Mesendoderm (in vitro differentiated cells): ENCODE measurements around the gene CST7.

ENCODE experiments used
- DNase-seq: peaks from one replicate; pipeline ENCODE4 v3.0.0; 2013
- H2AK5ac ChIP-seq: 2 replicates; pipeline ENCODE4 v1.6.1; 2013; ENCODE audit warnings: low read length, inconsistent platforms
- H2BK120ac ChIP-seq: 2 replicates; pipeline ENCODE4 v1.6.1; 2013; ENCODE audit warnings: low read depth, mild to moderate bottlenecking, low read length, moderate library complexity, mixed read lengths
- H2BK15ac ChIP-seq: replicated peaks from 2 replicates; pipeline ENCODE4 v1.6.1; 2013; ENCODE audit warnings: low read depth, mild to moderate bottlenecking, moderate library complexity
- H2BK5ac ChIP-seq: 2 replicates; pipeline ENCODE4 v1.6.1; 2013; ENCODE audit warnings: low read length, inconsistent platforms
- H3K18ac ChIP-seq: 2 replicates; pipeline ENCODE4 v1.6.1; 2013; ENCODE audit warnings: mild to moderate bottlenecking, low read length, mixed read lengths
- H3K23ac ChIP-seq: one replicate; pipeline ENCODE4 v1.6.1; 2013; ENCODE audit warnings: low read length
- H3K27ac ChIP-seq: 2 replicates; pipeline ENCODE4 v1.5.1; 2013; ENCODE audit warnings: low read depth, mild to moderate bottlenecking, inconsistent platforms, low read length, moderate library complexity
- H3K27me3 ChIP-seq: 2 replicates; pipeline ENCODE4 v1.6.1; 2013; ENCODE audit warnings: low read length, control low read depth, mild to moderate bottlenecking, inconsistent platforms; ENCODE audit not compliant: insufficient read depth, poor library complexity
- H3K36me3 ChIP-seq: 2 replicates; pipeline ENCODE4 v1.6.1; 2013; ENCODE audit warnings: low read length, inconsistent platforms; ENCODE audit not compliant: control insufficient read depth, insufficient read depth
- H3K4ac ChIP-seq: one replicate; pipeline ENCODE4 v1.6.1; 2013; ENCODE audit warnings: low read depth, mild to moderate bottlenecking, low read length, moderate library complexity
- H3K4me1 ChIP-seq: 2 replicates; pipeline ENCODE4 v1.6.1; 2013; ENCODE audit warnings: low read depth, low read length, inconsistent platforms; ENCODE audit not compliant: control insufficient read depth
- H3K4me2 ChIP-seq: 2 replicates; pipeline ENCODE4 v1.6.1; 2013; ENCODE audit warnings: low read length
- H3K4me3 ChIP-seq: 2 replicates; pipeline ENCODE4 v1.5.1; 2013; ENCODE audit warnings: mild to moderate bottlenecking, low read length
- H3K56ac ChIP-seq: one replicate; pipeline ENCODE4 v1.6.1; 2013; ENCODE audit warnings: low read length
- H3K79me1 ChIP-seq: 2 replicates; pipeline ENCODE4 v1.6.1; 2013; ENCODE audit warnings: low read length, inconsistent platforms
- H3K79me2 ChIP-seq: 2 replicates; pipeline ENCODE4 v1.6.1; 2013; ENCODE audit warnings: mild to moderate bottlenecking, low read length; ENCODE audit not compliant: control insufficient read depth, insufficient read depth
- H3K9ac ChIP-seq: 2 replicates; pipeline ENCODE4 v1.6.1; 2013; ENCODE audit warnings: low read length, inconsistent platforms
- H4K5ac ChIP-seq: one replicate; pipeline ENCODE4 v1.6.1; 2013; ENCODE audit warnings: low read length
- H4K8ac ChIP-seq: one replicate; pipeline ENCODE4 v1.6.1; 2013; ENCODE audit warnings: low read depth, mild to moderate bottlenecking, control low read depth, low read length, moderate library complexity
- WGBS: extraction: QIAGEN DNeasy Blood & Tissue Kit; methylation state at CpG from one replicate; pipeline ENCODE4 v1.1.7; 2013; ENCODE audit warnings: low lambda C conversion rate, missing lambda C conversion rate; ENCODE audit not compliant: insufficient coverage; ENCODE audit errors: extremely low coverage; 5-methylcytosine and 5-hydroxymethylcytosine counted together

Gene CST7

DNA sequence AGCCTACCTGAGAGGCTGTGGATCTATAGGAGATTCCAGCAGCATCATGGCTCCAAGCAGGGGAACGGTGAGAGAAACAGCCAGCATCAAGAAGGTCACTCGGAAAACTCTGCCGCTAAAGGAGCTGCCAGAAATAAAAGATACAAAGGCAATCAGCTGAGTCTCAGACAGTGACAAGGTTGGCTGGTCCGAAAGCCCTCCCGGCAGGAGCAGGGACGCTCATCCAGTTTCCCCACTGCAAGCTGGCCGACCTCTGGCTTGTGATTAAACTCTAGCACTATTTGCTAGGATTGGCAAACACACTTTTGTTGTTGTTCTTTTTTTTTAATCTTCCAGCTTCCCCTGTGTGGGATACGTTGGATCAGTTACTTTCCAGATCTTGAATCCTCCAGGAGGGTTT is 34.8 kb downstream of the CST7 start:
- Histone ChIP-seq H3K18ac (no peak overlapping the region), H3K27ac (no peak overlapping the region), H2AK5ac (no peak overlapping the region), H4K8ac (no peak overlapping the region), H3K9ac (no peak overlapping the region), H2BK5ac (no peak overlapping the region), H3K27me3 (no peaks in the 10 kb centered on the region), H2BK120ac (no peak overlapping the region), H3K4ac (no peak overlapping the region), H3K4me2 (no peak overlapping the region), H3K56ac (no peak overlapping the region), H3K79me1 (peaks cover 24% of the 10 kb centered on the region), H3K4me1 (no peaks in the 10 kb centered on the region), H3K4me3 (no peak overlapping the region), H3K23ac (no peak overlapping the region), H3K79me2 (peaks cover 16% of the 10 kb centered on the region), H3K36me3 (no peaks in the 10 kb centered on the region), H2BK15ac (no peak overlapping the region), H4K5ac (no peak overlapping the region)
- WGBS = no CpG with 5 or more reads among the region's 8 CpGs
- no peak for DNase-seq

DNA sequence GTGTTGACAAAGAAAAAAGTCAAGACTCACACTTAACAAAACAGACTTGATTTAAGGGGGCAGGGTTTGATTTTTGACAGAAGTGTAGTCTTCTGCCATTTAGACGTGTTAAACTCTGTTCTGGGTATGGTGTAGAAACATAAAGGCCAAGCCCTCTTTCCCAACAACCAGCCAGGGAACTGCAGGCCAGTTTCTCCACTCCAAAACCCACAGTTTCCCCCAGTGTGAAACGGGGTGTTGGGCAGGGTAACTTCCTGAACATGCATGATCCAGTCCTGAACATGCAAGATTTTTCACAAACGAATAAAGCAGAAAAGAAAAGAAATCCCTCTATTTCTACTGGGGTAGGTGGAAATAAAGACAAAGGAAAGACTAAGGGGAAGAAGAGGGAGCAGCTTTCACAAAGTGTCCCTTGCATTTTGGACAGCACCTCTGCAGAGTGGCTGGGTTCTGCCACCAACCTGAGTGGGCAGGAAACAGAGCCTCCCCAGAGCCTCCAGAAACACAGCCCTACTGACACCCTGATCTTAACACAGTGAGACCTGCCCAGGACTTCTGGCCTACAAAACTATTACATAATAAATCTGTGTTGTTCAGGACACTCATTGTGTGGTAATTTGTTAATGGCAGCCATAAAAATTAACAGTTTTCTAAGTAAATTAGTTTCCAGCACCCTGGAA is 36.0 kb downstream of the CST7 start:
- no peak overlapping the region for H3K9ac ChIP-seq
- no peak overlapping the region for H2BK15ac ChIP-seq
- H3K4me3 ChIP-seq = no peak overlapping the region

GRCh38 chr20:24985802-24986201 is 36.7 kb downstream of the CST7 start:
- Histone ChIP-seq H2BK120ac (no peak overlapping the region), H3K23ac (no peak overlapping the region), H4K5ac (no peak overlapping the region), H3K4me1 (no peaks in the 10 kb centered on the region), H3K79me2 (peaks cover 22% of the 10 kb centered on the region), H3K56ac (no peak overlapping the region), H2BK15ac (no peak overlapping the region), H3K27me3 (no peaks in the 10 kb centered on the region), H2AK5ac (no peak overlapping the region), H3K27ac (no peak overlapping the region), H4K8ac (no peak overlapping the region), H3K18ac (no peak overlapping the region), H3K9ac (no peak overlapping the region), H3K79me1 (peaks cover 26% of the 10 kb centered on the region), H2BK5ac (no peak overlapping the region), H3K4ac (no peak overlapping the region), H3K4me3 (no peak overlapping the region), H3K36me3 (no peaks in the 10 kb centered on the region), H3K4me2 (no peak overlapping the region)
- WGBS = no CpG with 5 or more reads among the region's 6 CpGs
- DNase-seq = no peak

More for the DNA sequence above, 36.0 kb downstream of the CST7 start:
- Histone ChIP-seq H2AK5ac (no peak overlapping the region), H3K4me1 (no peaks in the 10 kb centered on the region), H4K5ac (no peak overlapping the region), H3K27ac (no peak overlapping the region), H3K27me3 (no peaks in the 10 kb centered on the region), H3K23ac (no peak overlapping the region), H3K4me2 (no peak overlapping the region), H2BK120ac (no peak overlapping the region), H3K4ac (no peak overlapping the region), H2BK5ac (no peak overlapping the region), H3K56ac (no peak overlapping the region), H3K79me1 (peaks cover 29% of the 10 kb centered on the region), H3K79me2 (peaks cover 22% of the 10 kb centered on the region), H4K8ac (no peak overlapping the region), H3K18ac (no peak overlapping the region), H3K36me3 (no peaks in the 10 kb centered on the region)
- DNase-seq = no peak
- no CpG with 5 or more reads among the region's 3 CpGs for WGBS

DNA sequence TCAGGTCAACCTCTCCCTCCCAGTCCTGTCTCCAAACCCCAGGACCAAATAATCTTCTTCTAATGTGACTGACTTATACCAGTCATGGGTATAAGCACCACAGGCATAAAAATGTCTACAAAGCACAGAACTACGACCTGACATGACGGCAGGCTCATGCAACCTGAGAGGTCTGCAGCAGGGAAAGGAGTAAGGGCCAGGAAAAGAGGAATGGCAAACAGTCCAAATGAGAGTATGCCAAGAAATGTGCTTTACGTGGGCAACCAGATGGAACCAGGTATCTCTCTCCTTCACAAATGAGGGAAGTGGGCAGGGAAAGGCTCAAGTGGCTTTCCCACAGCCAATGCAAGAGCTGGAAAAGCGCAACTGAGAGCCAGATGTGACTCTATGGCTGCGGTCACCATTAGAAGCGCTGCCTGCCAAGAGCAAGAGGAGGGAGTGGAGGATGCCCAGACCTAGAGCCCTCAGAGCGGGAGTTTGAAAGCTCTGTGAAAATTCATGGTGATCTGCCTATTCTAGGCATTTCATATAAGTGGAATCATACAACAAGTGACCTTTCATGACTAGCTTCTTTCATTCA is 37.5 kb downstream of the CST7 start:
- no peak overlapping the region for H3K4me2 ChIP-seq
- H3K56ac ChIP-seq = no peak overlapping the region
- WGBS = no CpG with 5 or more reads among the region's 7 CpGs
- no peak overlapping the region for H4K8ac ChIP-seq
- no peak overlapping the region for H2BK5ac ChIP-seq
- H3K36me3 ChIP-seq = no peaks in the 10 kb centered on the region
- no peak overlapping the region for H2BK120ac ChIP-seq
- H3K27me3 ChIP-seq = no peaks in the 10 kb centered on the region
- no peak overlapping the region for H3K9ac ChIP-seq
- H2AK5ac ChIP-seq = no peak overlapping the region
- no peaks in the 10 kb centered on the region for H3K4me1 ChIP-seq
- H2BK15ac ChIP-seq = no peak overlapping the region
- H3K79me1 ChIP-seq = peaks cover 29% of the 10 kb centered on the region
- H3K4ac ChIP-seq = no peak overlapping the region
- no peak overlapping the region for H4K5ac ChIP-seq
- H3K27ac ChIP-seq = no peak overlapping the region
- no peak overlapping the region for H3K23ac ChIP-seq
- DNase-seq = no peak
- no peak overlapping the region for H3K18ac ChIP-seq
- H3K79me2 ChIP-seq = peaks cover 23% of the 10 kb centered on the region
- H3K4me3 ChIP-seq = no peak overlapping the region

- DNase-seq = no peak
- H3K9ac ChIP-seq = no peak overlapping the region
- WGBS = no CpG with 5 or more reads among the region's 2 CpGs
- H3K27ac ChIP-seq = no peak overlapping the region
- peaks cover 23% of the 10 kb centered on the region for H3K79me2 ChIP-seq
- no peak overlapping the region for H4K8ac ChIP-seq
- H3K56ac ChIP-seq = no peak overlapping the region
- no peaks in the 10 kb centered on the region for H3K36me3 ChIP-seq
- H3K4me3 ChIP-seq = no peak overlapping the region
- H3K4me1 ChIP-seq = no peaks in the 10 kb centered on the region
- H2AK5ac ChIP-seq = no peak overlapping the region
- no peak overlapping the region for H3K4ac ChIP-seq
- no peak overlapping the region for H3K23ac ChIP-seq
- H3K4me2 ChIP-seq = no peak overlapping the region
- H2BK15ac ChIP-seq = no peak overlapping the region
- peaks cover 29% of the 10 kb centered on the region for H3K79me1 ChIP-seq
- no peak overlapping the region for H2BK5ac ChIP-seq
- H2BK120ac ChIP-seq = no peak overlapping the region
- no peaks in the 10 kb centered on the region for H3K27me3 ChIP-seq
- H3K18ac ChIP-seq = no peak overlapping the region
- no peak overlapping the region for H4K5ac ChIP-seq
Observed at GRCh38 chr20:24987244-24987643, 38.2 kb downstream of the CST7 start.
